ENCODE data around the gene ACSL4. TPM values are rescaled to one million over a fixed set of nuclear protein-coding genes. Genes with fewer than 3 reads are reported as not detected.

The ACSL4 gene
- 10 to 100 TPM; 25.5 to 53.5 (median 47.0) TPM for total RNA-seq

- peak; percentile 62 to 96 for DNase-seq (ENCODE audit: low spot score in 2 of 2)
- H3K4me3 ChIP-seq (ENCODE audit: low read depth, poor library complexity, severe bottlenecking), result peak within 1 kb of the TSS; percentile 66
- WGBS, 2 donors, result 0 to 61% methylated on average over 4 to 89 of the region's 89 CpGs
- TF ChIP-seq, protein P1, sequence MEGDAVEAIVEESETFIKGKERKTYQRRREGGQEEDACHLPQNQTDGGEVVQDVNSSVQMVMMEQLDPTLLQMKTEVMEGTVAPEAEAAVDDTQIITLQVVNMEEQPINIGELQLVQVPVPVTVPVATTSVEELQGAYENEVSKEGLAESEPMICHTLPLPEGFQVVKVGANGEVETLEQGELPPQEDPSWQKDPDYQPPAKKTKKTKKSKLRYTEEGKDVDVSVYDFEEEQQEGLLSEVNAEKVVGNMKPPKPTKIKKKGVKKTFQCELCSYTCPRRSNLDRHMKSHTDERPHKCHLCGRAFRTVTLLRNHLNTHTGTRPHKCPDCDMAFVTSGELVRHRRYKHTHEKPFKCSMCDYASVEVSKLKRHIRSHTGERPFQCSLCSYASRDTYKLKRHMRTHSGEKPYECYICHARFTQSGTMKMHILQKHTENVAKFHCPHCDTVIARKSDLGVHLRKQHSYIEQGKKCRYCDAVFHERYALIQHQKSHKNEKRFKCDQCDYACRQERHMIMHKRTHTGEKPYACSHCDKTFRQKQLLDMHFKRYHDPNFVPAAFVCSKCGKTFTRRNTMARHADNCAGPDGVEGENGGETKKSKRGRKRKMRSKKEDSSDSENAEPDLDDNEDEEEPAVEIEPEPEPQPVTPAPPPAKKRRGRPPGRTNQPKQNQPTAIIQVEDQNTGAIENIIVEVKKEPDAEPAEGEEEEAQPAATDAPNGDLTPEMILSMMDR (IDR thresholded peaks at IDR 0.05), result no peak
- no peak for TF ChIP-seq POLR2A (IDR thresholded peaks at IDR 0.05)
- intact Hi-C loops (cut with DNase I; ENCODE audit: low total_unique reads), result no loop called here
These were observed at the start of gene ACSL4 for GRCh38 chrX:109732807-109733612. Gene ACSL4 (minus strand): TSS chrX:109733257. CDS start chrX:109683363, 49,894 bp downstream.

- 94 to 95% methylated on average over 4 of the region's 4 CpGs for WGBS, 2 donors
- TF ChIP-seq, protein P1 (IDR thresholded peaks at IDR 0.05), result no peak
- TF ChIP-seq POLR2A (IDR thresholded peaks at IDR 0.05), result no peak
- H3K4me3 ChIP-seq (ENCODE audit: low read depth, poor library complexity, severe bottlenecking), result no peak overlapping the region
- DNase-seq (ENCODE audit: low spot score in 2 of 2), result no peak
- intact Hi-C loops (cut with DNase I; ENCODE audit: low total_unique reads), result no loop called here
These were observed 44.7 kb upstream of the ACSL4 start for GRCh38 chrX:109777749-109778148.

- TF ChIP-seq POLR2A (IDR thresholded peaks at IDR 0.05), result no peak
- TF ChIP-seq, protein P1 (IDR thresholded peaks at IDR 0.05), result no peak
- 84 to 92% methylated on average over 4 of the region's 4 CpGs for WGBS, 2 donors
- no peak overlapping the region for H3K4me3 ChIP-seq (ENCODE audit: low read depth, poor library complexity, severe bottlenecking)
- DNase-seq (ENCODE audit: low spot score in 2 of 2), result no peak
- intact Hi-C loops (cut with DNase I; ENCODE audit: low total_unique reads), result no loop called here
These were observed 43.9 kb upstream of the ACSL4 start for GRCh38 chrX:109776986-109777385.

DNA sequence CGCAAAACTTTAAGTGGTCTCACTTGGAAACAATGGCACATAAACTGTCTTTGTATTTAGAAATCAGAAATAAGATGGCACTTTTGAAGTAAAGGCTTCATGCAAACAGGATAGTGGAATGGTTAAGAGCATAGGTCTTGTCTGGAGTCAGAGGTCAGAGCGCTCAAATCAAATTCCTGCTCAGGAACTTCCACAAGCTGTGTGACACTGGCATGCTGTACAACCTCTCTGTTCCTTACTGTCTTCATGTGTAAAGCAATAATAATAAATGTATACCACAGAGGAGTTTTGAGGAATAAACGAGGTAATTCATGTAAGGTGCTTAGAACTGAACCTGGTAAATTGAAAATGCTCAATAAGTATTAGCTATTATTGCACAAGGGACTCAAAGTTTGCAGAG lies 43.4 kb upstream of the ACSL4 start:
- H3K4me3 ChIP-seq (ENCODE audit: low read depth, poor library complexity, severe bottlenecking), result no peak overlapping the region
- DNase-seq (ENCODE audit: low spot score in 2 of 2), result no peak
- intact Hi-C loops (cut with DNase I; ENCODE audit: low total_unique reads), result no loop called here
- 73 to 82% methylated on average over 3 of the region's 3 CpGs for WGBS, 2 donors
- TF ChIP-seq, protein P1 (IDR thresholded peaks at IDR 0.05), result no peak
- no peak for TF ChIP-seq POLR2A (IDR thresholded peaks at IDR 0.05)

DNA sequence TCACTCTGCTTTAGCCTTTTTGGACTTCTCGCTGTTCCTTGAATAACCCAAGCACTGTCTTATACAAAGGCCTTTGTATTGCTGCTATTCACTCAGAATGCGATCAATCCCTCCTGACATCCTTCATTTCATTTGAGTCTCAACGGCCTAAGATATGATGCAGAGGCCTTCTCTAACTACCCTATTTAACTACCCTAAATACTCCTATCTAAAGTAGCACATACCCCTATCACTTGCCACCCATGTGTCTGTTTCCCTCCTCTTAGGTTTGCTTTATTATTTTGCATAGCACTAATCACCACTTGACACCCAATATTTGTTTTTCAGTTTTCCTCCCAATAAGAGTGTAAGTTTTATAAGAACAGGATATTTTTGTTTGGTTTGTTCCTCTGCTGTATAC lies 42.3 kb upstream of the ACSL4 start:
- TF ChIP-seq, protein P1 (IDR thresholded peaks at IDR 0.05), result no peak
- TF ChIP-seq POLR2A (IDR thresholded peaks at IDR 0.05), result no peak
- DNase-seq (ENCODE audit: low spot score in 2 of 2), result no peak
- no peak overlapping the region for H3K4me3 ChIP-seq (ENCODE audit: low read depth, poor library complexity, severe bottlenecking)
- WGBS, 2 donors, result 77 to 95% methylated on average over 3 of the region's 3 CpGs
- intact Hi-C loops (cut with DNase I; ENCODE audit: low total_unique reads), result no loop called here

All from lower leg skin (tissue), 4 donors.